IMR-90 (cell line): ENCODE measurements around the gene TROAP. TPM values are rescaled to one million over a fixed set of nuclear protein-coding genes. Genes with fewer than 3 reads are reported as not detected.

Source experiments
- ATAC-seq: fragments of 200-7000 bp; cut with Tn5 transposase; 2 replicates; pipeline ENCODE4 v1.9.1; 2020; ENCODE audit warnings: low read depth, mild to moderate bottlenecking, moderate library complexity
- BruUV-seq: library from RNA; stranded (reverse); fragments of 400-500 nt; replicated peaks from 2 replicates; lab custom pipeline; 2021; lab: Mats Ljungman, UMichigan
- CTCF ChIA-PET: fragments of 300-600 bp; formaldehyde crosslinking; extraction: SDS; loops from one replicate; lab custom pipeline; 2021; ENCODE audit warnings: antibody characterized with exemption; lab: Yijun Ruan, JAX
- POLR2A ChIA-PET: fragments of 300-600 bp; sonication (Branson Sonifier 250); formaldehyde crosslinking; loops from one replicate; lab custom pipeline; 2022; ENCODE audit warnings: antibody characterized with exemption; ENCODE audit not compliant: unreplicated experiment; lab: Charles Lee
- DNase-seq: peaks from one replicate; pipeline ENCODE4 v3.0.0; 2013
- H2AFZ ChIP-seq: replicated peaks from 2 replicates; pipeline ENCODE3; 2013; ENCODE audit warnings: low read length, mild to moderate bottlenecking; ENCODE audit not compliant: poor library complexity
- H2AK5ac ChIP-seq: 2 replicates; pipeline ENCODE4 v1.6.1; 2013; ENCODE audit warnings: low read depth, low read length, inconsistent platforms
- H2AK9ac ChIP-seq: replicated peaks from 2 replicates; pipeline ENCODE3; 2013; ENCODE audit warnings: mild to moderate bottlenecking, low read depth, low read length, moderate library complexity; ENCODE audit not compliant: poor library complexity
- H2BK120ac ChIP-seq: 2 replicates; pipeline ENCODE4 v1.6.1; 2013; ENCODE audit warnings: low read depth, low read length, inconsistent platforms
- H2BK15ac ChIP-seq: 3 replicates; pipeline ENCODE4 v1.6.1; 2013; ENCODE audit warnings: low read depth, low read length, inconsistent platforms
- H2BK20ac ChIP-seq: 2 replicates; pipeline ENCODE4 v1.6.1; 2013; ENCODE audit warnings: low read depth, mild to moderate bottlenecking, inconsistent platforms, low read length, moderate library complexity
- H2BK5ac ChIP-seq: 2 replicates; pipeline ENCODE4 v1.6.1; 2013; ENCODE audit warnings: mild to moderate bottlenecking, low read depth, low read length, inconsistent platforms; ENCODE audit not compliant: poor library complexity, severe bottlenecking
- H3K14ac ChIP-seq: replicated peaks from 2 replicates; pipeline ENCODE4 v1.6.1; 2013; ENCODE audit warnings: low read depth, low read length, inconsistent platforms
- H3K18ac ChIP-seq: 2 replicates; pipeline ENCODE4 v1.6.1; 2013; ENCODE audit warnings: low read depth, low read length, control low read depth
- H3K23ac ChIP-seq: 2 replicates; pipeline ENCODE4 v1.6.1; 2013; ENCODE audit warnings: low read depth, low read length, inconsistent platforms
- H3K27ac ChIP-seq: 2 replicates; pipeline ENCODE4 v1.5.1; 2013; ENCODE audit warnings: mild to moderate bottlenecking, control low read depth, low read length; ENCODE audit not compliant: insufficient read depth
- H3K27me3 ChIP-seq: 2 replicates; pipeline ENCODE4 v1.6.1; 2013; ENCODE audit warnings: low read length; ENCODE audit not compliant: control insufficient read depth, insufficient read depth
- H3K36me3 ChIP-seq: 2 replicates; pipeline ENCODE4 v1.6.1; 2013; ENCODE audit warnings: low read length, mixed read lengths; ENCODE audit not compliant: control insufficient read depth, insufficient read depth
- H3K4ac ChIP-seq: 2 replicates; pipeline ENCODE4 v1.6.1; 2013; ENCODE audit warnings: low read depth, low read length, inconsistent platforms
- H3K4me1 ChIP-seq: 2 replicates; pipeline ENCODE4 v1.6.1; 2013; ENCODE audit warnings: low read length, mixed read lengths; ENCODE audit not compliant: control insufficient read depth, insufficient read depth
- H3K4me2 ChIP-seq: 2 replicates; pipeline ENCODE4 v1.6.1; 2013; ENCODE audit warnings: low read depth, mild to moderate bottlenecking, control low read depth, low read length, moderate library complexity
- H3K4me3 ChIP-seq: 2 replicates; pipeline ENCODE4 v1.5.1; 2013; ENCODE audit warnings: low read depth, mild to moderate bottlenecking, control low read depth, low read length, moderate library complexity; ENCODE audit not compliant: insufficient read depth
- H3K56ac ChIP-seq: 2 replicates; pipeline ENCODE4 v1.6.1; 2013; ENCODE audit warnings: low read length, inconsistent platforms; ENCODE audit not compliant: insufficient read depth; ENCODE audit errors: extremely low read depth
- H3K79me1 ChIP-seq, 2 experiments: 2 replicates each; pipeline ENCODE4 v1.6.1; 2013; ENCODE audit warnings: low read length in 2 of 2, inconsistent platforms in 1 of 2, low read depth in 1 of 2
- H3K9ac ChIP-seq: 2 replicates; pipeline ENCODE4 v1.6.1; 2013; ENCODE audit warnings: low read depth, low read length, control low read depth
- H3K9me1 ChIP-seq: 2 replicates; pipeline ENCODE4 v1.6.1; 2013; ENCODE audit warnings: low read length, inconsistent platforms; ENCODE audit not compliant: insufficient read depth
- H3K9me3 ChIP-seq: 2 replicates; pipeline ENCODE4 v1.6.1; 2013; ENCODE audit warnings: low read length; ENCODE audit not compliant: control insufficient read depth, insufficient read depth
- H4K20me1 ChIP-seq: 2 replicates; pipeline ENCODE4 v1.6.1; 2013; ENCODE audit warnings: low read length, inconsistent platforms; ENCODE audit not compliant: insufficient read depth
- H4K5ac ChIP-seq: 2 replicates; pipeline ENCODE4 v1.6.1; 2013; ENCODE audit warnings: mild to moderate bottlenecking, low read depth, low read length, control low read depth
- H4K8ac ChIP-seq, 2 experiments: 2 replicates each; pipeline ENCODE4 v1.6.1; 2013; ENCODE audit warnings: low read depth in 2 of 2, low read length in 2 of 2, control low read depth in 1 of 2, inconsistent platforms in 1 of 2
- H4K91ac ChIP-seq: 2 replicates; pipeline ENCODE4 v1.6.1; 2013; ENCODE audit warnings: low read depth, low read length, inconsistent platforms; ENCODE audit not compliant: insufficient read depth
- BHLHE40 ChIP-seq: fragments of 150-350 bp; IDR thresholded peaks from 2 replicates; pipeline ENCODE4 v1.6.1; 2016; ENCODE audit warnings: mild to moderate bottlenecking, low read depth, low read length
- MAFK ChIP-seq: IDR thresholded peaks from 2 replicates; pipeline ENCODE4 v1.6.1; 2012; ENCODE audit warnings: low read depth, low read length, improper control_type of control experiment
- MXI1 ChIP-seq: IDR thresholded peaks from 2 replicates; pipeline ENCODE4 v1.6.1; 2012; ENCODE audit warnings: low read depth, mild to moderate bottlenecking, low read length, moderate library complexity, borderline replicate concordance
- RAD21 ChIP-seq: IDR thresholded peaks from 2 replicates; pipeline ENCODE4 v1.6.1; 2012; ENCODE audit warnings: low read length, improper control_type of control experiment
- SMC3 ChIP-seq: fragments of 150-350 bp; IDR thresholded peaks from 2 replicates; pipeline ENCODE4 v1.6.1; 2016; ENCODE audit warnings: low read depth, mild to moderate bottlenecking, antibody characterized with exemption, low read length, moderate library complexity
- WGBS, 2 experiments: methylation state at CpG; one replicate each; pipeline versions ENCODE4 v1.1.5 to v1.1.7; 2013; ENCODE audit warnings: missing lambda C conversion rate in 2 of 2; ENCODE audit not compliant: insufficient read length in 1 of 2; ENCODE audit errors: extremely low coverage in 2 of 2; 5-methylcytosine and 5-hydroxymethylcytosine counted together
- dilution Hi-C: fragments of 300-500 bp; cut with HindIII; formaldehyde crosslinking; loops from one replicate; pipeline ENCODE4 v1.14.3; 2018; ENCODE audit warnings: low sequenced_read_pairs; ENCODE audit not compliant: unreplicated experiment
- in situ Hi-C: fragments of 300-500 bp; cut with MboI; formaldehyde crosslinking; loops from 3 replicates; pipeline ENCODE4 v1.14.3; 2019; ENCODE audit warnings: low sequenced_read_pairs, inconsistent platforms, mixed read lengths
- intact Hi-C: fragments of 100-400 bp; cut with micrococcal nuclease; formaldehyde crosslinking; loops from 2 replicates; pipeline ENCODE4 v1.10.0; 2022
- polyA plus RNA-seq, 3 experiments: library from polyadenylated mRNA; depleted of rRNA; stranded (reverse); fragments of >200 nt; gene quantifications; 2 replicates each; pipeline ENCODE4 v1.2.3, GENCODE V29; 2012; ENCODE audit warnings: low replicate concordance in 1 of 3
- total RNA-seq: library from RNA; depleted of rRNA; stranded (reverse); fragments of >200 nt; gene quantifications from 2 replicates; pipeline ENCODE4 v1.2.3, GENCODE V29; 2012

The TROAP gene
- total and polyA plus RNA-seq, 2 of the 4 experiments (the other 2 are of a cell fraction), result 21.5 to 29.3 TPM

DNA sequence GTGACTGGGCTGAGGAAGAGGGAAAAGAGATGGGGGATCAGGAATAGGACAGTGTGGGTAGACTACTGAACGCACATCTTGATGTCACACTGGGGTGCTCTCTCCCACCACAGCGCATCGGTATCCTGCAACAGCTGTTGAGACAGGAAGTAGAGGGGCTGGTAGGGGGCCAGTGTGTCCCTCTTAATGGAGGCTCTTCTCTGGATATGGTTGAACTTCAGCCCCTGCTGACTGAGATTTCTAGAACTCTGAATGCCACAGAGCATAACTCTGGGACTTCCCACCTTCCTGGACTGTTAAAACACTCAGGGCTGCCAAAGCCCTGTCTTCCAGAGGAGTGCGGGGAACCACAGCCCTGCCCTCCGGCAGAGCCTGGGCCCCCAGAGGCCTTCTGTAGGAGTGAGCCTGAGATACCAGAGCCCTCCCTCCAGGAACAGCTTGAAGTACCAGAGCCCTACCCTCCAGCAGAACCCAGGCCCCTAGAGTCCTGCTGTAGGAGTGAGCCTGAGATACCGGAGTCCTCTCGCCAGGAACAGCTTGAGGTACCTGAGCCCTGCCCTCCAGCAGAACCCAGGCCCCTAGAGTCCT lies 7.1 kb downstream of the TROAP start:
- DNase-seq (no peak), ATAC-seq (no peak)
- Histone ChIP-seq H3K9me1 (no peaks in the 10 kb centered on the region), H2AFZ (no peak overlapping the region), H2BK120ac (no peak overlapping the region), H3K27me3 (peaks cover 9% of the 10 kb centered on the region; the same call in 1 of the 2 replicates), H3K27ac (no peak overlapping the region), H3K14ac (no peak overlapping the region), H3K18ac (no peak overlapping the region), H3K36me3 (peaks cover 6% of the 10 kb centered on the region), H4K5ac (no peak overlapping the region), H2BK15ac (no peak overlapping the region), H2BK5ac (no peak overlapping the region), H3K56ac (no peak overlapping the region), H4K91ac (no peak overlapping the region), H2BK20ac (no peak overlapping the region), H3K4me1 (no peaks in the 10 kb centered on the region), H3K4me2 (no peak overlapping the region), H3K9me3 (no peaks in the 10 kb centered on the region), H3K79me1 (peaks cover 0 to 19% of the 10 kb centered on the region in 2 experiments; a peak in 1 of 4 replicates), H2AK5ac (no peak overlapping the region), H3K4me3 (no peak overlapping the region), H3K4ac (no peak overlapping the region), H4K8ac (no peak overlapping the region), H4K20me1 (no peaks in the 10 kb centered on the region), H3K23ac (no peak overlapping the region), H2AK9ac (no peak overlapping the region), H3K9ac (no peak overlapping the region)
- CTCF ChIA-PET, result interaction anchor here (3.6 kb wide), 1 partner anchor 12 kb away, joined by 24 read pairs; no protein-coding TSS in a partner anchor
- no peak for TF ChIP-seq SMC3
- no peak for TF ChIP-seq MAFK
- no peak for TF ChIP-seq MXI1
- TF ChIP-seq BHLHE40, result no peak
- no peak for TF ChIP-seq RAD21
- intact Hi-C loops, result loop anchor here (2.0 kb wide), 1 partner anchor 251 kb away; no protein-coding TSS in a partner anchor
- POLR2A ChIA-PET, result no interaction called here
- no TSS peak for BruUV-seq
- 100% methylated on average over 2 of the region's 7 CpGs; no CpG with 5 or more reads in 1 of the 2 experiments for WGBS, 2 experiments
- in situ Hi-C loops, result no loop called here
- dilution Hi-C loops, result no loop called here
